Measurements from ENCODE around the gene LAMC2. TPM values are rescaled to one million over a fixed set of nuclear protein-coding genes. Genes with fewer than 3 reads are reported as not detected.

LAMC2 gene
- total and polyA plus RNA-seq, 9 of the 15 experiments (the other 6 are each of a cell fraction or from before 2014, with no cell fraction given), result 0.02 to 0.03 TPM; not detected in 7

DNA sequence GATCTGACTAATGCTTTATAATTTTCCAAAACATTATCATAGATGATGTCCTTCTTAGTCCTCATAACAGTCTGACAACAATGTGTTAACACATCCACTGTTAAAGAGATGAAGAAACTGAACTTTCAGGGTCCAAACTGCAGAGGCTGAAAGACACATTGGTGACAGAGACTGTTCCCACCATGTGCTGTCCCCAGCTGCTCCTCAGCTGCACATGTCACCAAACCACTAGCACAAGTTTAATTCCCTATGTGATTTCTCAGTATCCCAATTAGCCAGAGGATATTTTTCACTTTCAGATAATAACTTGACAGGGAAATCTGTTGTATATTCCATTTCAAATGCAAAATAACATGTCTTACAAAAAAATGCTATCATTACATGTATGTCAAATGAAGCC is 24.6 kb downstream of the LAMC2 start:
- FAIRE-seq (no peak), DNase-seq (ENCODE audit: extremely low read depth in 1 of 4, low spot score in 3 of 4) (no peak), ATAC-seq (no peak)
- BruUV-seq (replicated peaks), result no TSS peak
- no peaks in the 10 kb centered on the region for H3K9me3 ChIP-seq (replicated peaks; ENCODE audit: control insufficient read depth, insufficient read depth, low read depth, low read length)
- H3K36me3 ChIP-seq (ENCODE audit: control insufficient read depth, insufficient read depth, low read length), result no peaks in the 10 kb centered on the region
- intact Hi-C loops (cut with micrococcal nuclease), result no loop called here
- H2AFZ ChIP-seq (ENCODE audit: low read depth, low read length), result no peak overlapping the region
- ChIA-PET CTCF (ENCODE audit: low intra/inter-chr PET ratio) (no interaction called here), POLR2A (no interaction called here)
- in situ Hi-C loops (cut with MboI), result no loop called here
- H3K9ac ChIP-seq (ENCODE audit: insufficient read depth in 1 of 2, low read depth in 2 of 2, low read length in 2 of 2), result no peak overlapping the region
- H3K4me1 ChIP-seq (replicated peaks in 1 of 2; ENCODE audit: control insufficient read depth in 2 of 2, insufficient read depth in 2 of 2, low read length in 2 of 2), result no peaks in the 10 kb centered on the region
- 0 out of 2 replicates have a peak, but pooled peaks cover 2% of the 10 kb centered on the region for H4K20me1 ChIP-seq (replicated peaks; ENCODE audit: control insufficient read depth, insufficient read depth, low read length)
- H3K4me2 ChIP-seq (ENCODE audit: insufficient read depth, low read length), result no peak overlapping the region
- H3K4me3 ChIP-seq, result no peak overlapping the region
- no peaks in the 10 kb centered on the region for H3K79me2 ChIP-seq (ENCODE audit: control insufficient read depth, insufficient read depth, low read length)
- H3K27ac ChIP-seq (ENCODE audit: extremely low read depth, low read depth, low read length), result no peak overlapping the region
- no peaks in the 10 kb centered on the region for H3K9me1 ChIP-seq (ENCODE audit: control insufficient read depth, insufficient read depth, low read length)
- peaks cover 13 to 23% of the 10 kb centered on the region in 2 experiments for H3K27me3 ChIP-seq (ENCODE audit: control insufficient read depth in 2 of 2, insufficient read depth in 2 of 2, low read length in 2 of 2)
- TF ChIP-seq FOXJ3 (CRISPR knock-in tag; IDR thresholded peaks at IDR 0.05), result no peak
- TF ChIP-seq CHD2 (IDR thresholded peaks at IDR 0.05; ENCODE audit: low read depth, low read length), result no peak
- no peak for TF ChIP-seq MLLT1 (IDR thresholded peaks at IDR 0.05)
- no peak for TF ChIP-seq CAMTA2 (CRISPR knock-in tag; conservative IDR thresholded peaks at IDR 0.05)
- TF ChIP-seq CBX2 (IDR thresholded peaks at IDR 0.05; ENCODE audit: insufficient read depth, low read length, poor library complexity, severe bottlenecking), result no peak
- no peak for TF ChIP-seq MITF (IDR thresholded peaks at IDR 0.05)
- no peak for TF ChIP-seq ZNF253 (CRISPR knock-in tag; conservative IDR thresholded peaks at IDR 0.05)
- TF ChIP-seq MBD1 (CRISPR knock-in tag; IDR thresholded peaks at IDR 0.05), result no peak
- TF ChIP-seq AFF4 (CRISPR knock-in tag; IDR thresholded peaks at IDR 0.05), result no peak
